HG03575 (cell line): ENCODE data around the gene ZNF385A.

ENCODE experiments used
- ATAC-seq: cut with Tn5 transposase; IDR thresholded peaks from one replicate; pipeline ENCODE4 v1.9.1; 2021; ENCODE audit not compliant: unreplicated experiment, insufficient number of reproducible peaks, low FRiP score; ENCODE audit errors: extremely low read depth

The ZNF385A gene

GRCh38 chr12:54394986-54395385, 10.5 kb upstream of the ZNF385A start:
- ATAC-seq, result no peak

DNA sequence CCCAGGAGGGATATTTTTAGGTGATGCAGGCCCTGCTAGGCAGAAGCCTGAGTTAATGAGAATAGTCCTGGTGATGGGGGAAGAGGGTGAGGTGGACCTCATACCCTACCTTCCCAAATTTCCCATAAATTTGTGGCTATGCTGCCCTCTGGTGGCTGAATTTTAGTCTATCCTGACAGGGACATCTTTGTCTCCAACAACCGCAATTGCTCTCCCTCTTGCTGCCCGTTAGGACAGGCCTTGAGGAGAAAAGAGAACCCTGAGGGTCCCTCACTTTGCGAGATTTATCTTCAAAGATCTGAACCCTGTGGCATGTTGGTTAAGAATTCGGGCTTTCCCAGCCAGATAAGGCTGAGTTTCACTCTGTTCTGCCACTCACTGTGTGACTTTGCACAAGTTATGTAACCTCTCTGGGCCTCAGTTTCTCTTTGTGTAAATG, 9.8 kb upstream of the ZNF385A start:
- ATAC-seq, result no peak

DNA sequence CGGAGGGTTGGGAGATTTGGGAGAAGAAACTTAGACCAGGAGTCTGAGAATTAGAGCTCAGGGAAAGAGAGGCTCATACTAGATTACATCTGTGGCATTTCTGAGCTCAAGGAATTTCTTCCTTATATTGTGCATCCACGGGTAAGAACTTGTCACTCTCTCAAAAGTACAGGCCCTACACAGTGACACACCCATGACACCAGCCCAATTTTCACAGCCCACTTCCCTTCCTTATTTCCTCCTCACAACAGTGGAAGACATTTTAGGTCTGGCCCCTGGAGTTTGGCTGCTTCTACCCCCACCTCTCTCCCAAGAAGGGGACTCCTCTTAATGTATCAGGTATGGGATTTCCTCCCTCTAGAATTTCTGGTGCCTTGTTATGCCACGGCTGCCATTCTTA, 9.2 kb upstream of the ZNF385A start:
- no peak for ATAC-seq

DNA sequence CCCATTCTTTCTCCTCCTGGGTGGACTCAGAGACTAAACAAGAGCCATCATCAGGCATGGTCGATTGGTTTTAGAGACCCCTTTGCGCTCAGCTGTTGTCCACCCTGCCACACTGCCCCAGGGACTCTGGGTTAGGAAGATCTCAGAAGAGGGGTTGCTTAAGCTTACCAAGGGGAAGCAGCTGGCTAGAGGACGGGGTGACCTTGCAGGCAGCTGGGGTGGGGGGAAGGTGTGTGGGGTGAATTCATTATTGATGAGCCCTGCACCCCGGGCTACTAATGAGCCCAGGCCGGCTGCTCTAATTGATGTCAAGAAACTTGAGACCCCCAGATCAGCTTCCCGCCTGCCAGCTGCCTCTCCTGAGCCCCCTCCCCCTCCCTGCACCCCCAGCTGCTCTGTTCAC, 8.7 kb upstream of the ZNF385A start:
- no peak for ATAC-seq

DNA sequence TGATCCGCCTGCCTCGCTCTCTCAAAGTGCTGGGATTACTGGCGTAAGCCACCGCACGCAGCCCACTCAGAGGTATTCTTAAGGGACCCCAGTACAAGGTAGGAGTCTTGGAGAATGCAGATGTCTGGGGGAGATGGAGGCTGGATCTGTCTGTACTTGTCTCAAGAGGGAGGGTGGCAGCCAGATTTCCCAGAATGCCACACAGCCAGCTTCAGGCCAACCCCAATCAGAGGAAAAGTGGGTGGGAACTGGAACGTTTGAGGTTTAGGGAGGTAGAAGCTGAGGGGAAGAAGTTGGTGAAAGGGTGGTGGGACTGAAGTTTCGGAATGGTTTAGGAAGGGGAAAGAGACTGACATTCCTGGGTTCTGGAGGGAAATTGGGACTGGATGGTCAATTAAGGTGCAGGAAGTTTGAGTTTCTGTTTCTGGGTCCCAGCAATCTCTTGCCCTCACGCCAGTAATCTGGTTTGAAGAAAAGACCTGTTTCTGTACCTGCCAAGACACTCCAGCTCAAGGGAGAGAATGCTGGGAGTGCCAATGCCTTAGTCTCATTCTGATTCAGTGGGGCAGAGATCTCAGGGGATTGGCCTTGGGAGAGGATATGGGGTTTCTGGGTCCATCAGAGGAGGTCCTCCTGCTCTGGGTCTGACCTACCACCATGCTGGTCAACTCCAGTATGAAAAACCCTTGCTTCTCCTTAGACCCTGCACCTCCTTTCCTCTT, 8.1 kb upstream of the ZNF385A start:
- no peak for ATAC-seq

DNA sequence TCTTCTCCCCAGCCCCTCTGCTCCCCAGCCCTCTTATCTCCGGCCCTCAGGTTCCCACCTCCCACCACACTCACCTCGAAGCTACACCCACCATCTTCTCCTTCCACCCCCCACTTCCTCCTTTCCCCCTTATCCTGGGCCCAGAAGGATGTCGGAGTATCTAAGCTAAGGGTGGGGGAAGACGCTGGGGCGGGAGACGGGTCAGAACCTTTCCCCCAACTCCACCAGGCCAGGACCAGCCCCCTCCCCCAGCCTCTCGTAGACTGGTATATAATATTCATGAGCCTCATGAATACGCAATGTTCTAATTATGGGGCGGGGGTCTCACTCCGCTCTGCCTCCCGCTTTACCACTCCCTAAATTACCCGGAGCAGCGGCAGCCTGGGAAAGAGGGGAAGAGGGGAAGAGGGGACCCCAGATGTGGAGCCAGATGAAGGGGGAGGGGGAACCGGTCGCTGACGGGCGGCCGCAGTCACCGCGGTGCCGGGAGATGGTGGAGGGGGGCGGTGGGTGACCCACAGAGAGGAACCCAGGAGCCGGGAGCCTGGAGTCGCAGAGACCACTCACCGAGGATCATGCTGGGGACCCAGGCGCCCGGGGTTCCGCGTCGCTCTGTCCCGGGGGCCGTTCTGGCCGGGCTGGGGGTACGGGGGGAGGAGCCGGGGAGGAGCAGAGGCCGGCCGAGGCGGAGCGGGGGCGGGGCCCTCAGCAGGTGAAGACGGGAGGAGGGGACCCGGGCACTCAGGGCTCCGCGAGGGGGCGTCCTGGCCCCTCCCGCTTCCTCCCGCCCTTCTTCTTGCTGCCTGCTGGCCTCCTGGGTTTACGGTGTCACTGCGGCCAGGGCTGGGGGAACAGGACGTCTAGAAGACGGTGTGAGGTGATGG, 6.4 kb upstream of the ZNF385A start:
- ATAC-seq, result no peak

DNA sequence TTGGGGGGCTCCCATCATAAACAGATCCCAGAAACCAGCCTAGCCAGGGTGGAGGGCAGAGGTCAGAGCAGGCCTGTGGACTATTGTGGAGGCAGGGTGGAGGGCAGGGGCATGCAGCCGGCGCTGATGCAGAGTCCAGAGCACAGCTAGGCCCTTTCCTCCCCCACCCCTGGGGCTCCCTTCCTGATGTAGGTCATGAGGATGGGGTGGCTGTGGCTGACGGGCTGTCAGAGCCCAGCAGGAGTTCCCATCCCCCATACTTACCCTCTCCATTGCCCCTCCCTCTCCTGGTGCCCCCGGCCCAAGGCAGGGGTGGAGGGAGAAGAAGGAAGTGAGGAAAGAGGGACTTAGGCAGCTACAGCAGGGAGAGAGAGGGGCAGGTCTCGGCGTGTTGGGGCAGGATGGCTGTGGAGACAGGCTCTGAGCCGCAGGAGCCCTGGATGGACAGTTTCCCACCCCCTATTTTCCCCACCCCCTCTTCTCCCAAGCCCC, 5.7 kb upstream of the ZNF385A start:
- no peak for ATAC-seq

- no peak for ATAC-seq
These were observed 5.2 kb upstream of the ZNF385A start for GRCh38 chr12:54389607-54390175.

GRCh38 chr12:54389134-54389508, 4.6 kb upstream of the ZNF385A start:
- ATAC-seq, result no peak

- ATAC-seq, result no peak
These were observed 4.0 kb upstream of the ZNF385A start for GRCh38 chr12:54388237-54389133.

DNA sequence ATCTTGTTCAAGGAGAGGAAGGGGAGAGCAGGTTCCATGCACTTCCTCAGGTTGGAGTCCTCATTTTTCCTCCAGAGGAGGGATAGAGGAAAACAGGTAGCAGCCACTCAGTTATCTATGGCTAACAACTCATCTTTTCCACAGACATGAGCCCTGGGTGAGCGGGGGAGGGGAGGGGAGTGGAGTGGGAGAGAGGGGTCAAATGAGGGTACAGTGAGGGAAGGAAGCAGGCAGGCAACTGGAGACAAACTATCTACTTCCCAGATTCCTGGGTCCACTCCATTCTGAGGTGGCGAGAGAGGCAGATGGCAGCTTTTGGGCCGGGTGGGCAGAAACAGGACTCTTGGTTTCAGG, 2.6 kb upstream of the ZNF385A start:
- ATAC-seq, result no peak

GRCh38 chr12:54386403-54387113, 2.0 kb upstream of the ZNF385A start:
- ATAC-seq, result no peak

- no peak for ATAC-seq
These were observed 850 bp upstream of the ZNF385A start for GRCh38 chr12:54385251-54385914.

- no peak for ATAC-seq
These were observed 1.4 kb downstream of the ZNF385A start for GRCh38 chr12:54383041-54383609.

DNA sequence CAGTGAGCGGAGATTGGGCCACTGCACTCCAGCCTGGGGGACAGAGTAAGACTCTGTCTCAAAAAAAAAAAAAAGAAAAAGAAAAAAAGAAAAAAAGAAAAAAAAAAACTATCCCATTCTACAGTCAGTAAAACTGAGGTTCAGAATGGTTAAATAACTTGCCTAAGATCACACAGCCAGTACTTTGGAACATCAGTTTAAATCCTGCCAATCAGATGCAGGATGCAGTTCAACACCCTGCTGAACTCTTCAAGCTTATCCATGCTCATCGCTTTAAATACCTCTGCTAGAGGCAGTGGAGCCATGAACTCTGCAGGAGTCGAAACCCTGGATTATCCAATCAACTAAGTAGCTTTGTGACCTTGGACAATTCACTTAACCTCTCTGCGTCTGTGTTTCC, 3.4 kb downstream of the ZNF385A start:
- ATAC-seq, result no peak

GRCh38 chr12:54379398-54380201, 4.9 kb downstream of the ZNF385A start:
- no peak for ATAC-seq
